GM19467 (cell line): Measurements from ENCODE around the gene CFAP97.
"Not testable (repeated sequence)": the region's sequence is repeated elsewhere in the genome, so short reads cannot be mapped to it uniquely, and the experiment has no call there.

ENCODE experiments used
- ATAC-seq: cut with Tn5 transposase; IDR thresholded peaks from one replicate; pipeline ENCODE4 v1.9.1; 2021; ENCODE audit warnings: mild to moderate bottlenecking, moderate library complexity; ENCODE audit not compliant: unreplicated experiment

The CFAP97 gene

DNA sequence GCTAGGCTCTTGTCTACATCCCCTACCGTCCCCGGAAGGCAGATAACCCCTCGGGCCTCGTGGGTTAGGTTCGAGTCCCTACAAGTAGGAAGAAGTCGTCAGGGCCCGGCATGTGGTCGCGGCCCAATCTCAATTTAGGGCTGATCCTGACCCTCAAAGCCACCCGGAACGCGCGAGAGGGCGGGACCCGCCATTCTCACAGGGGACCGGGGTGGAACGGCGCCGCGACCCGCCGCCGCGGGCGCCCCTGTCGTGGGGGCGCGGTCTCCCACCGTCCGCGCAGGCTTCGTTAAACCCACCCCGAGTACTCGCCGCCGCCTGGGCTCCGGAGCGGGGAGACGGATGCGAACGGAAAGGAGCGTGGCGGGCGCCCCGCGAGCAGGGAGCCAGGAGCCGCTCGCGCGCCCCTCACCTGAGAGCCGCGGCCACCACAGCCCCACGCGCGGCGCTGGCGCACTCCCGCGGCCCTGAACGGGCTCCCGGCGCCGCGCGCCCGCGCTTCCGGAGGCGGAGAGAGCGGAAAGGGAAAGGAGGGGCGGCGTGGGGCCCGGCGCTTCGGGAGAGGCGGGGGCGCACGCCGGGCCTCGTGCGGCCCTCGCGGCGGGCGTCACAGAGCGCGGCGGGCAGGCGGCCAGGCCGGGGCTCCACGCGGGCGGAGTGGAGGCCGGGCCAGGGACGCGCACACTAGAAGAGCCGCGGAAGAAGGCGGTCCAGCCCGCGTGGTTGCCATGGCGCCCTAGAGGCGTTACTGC is at the start of gene CFAP97:
Gene CFAP97, minus strand, starts transcription at position 515 of the 752 bp plus-strand sequence. CDS start 12,804 bp downstream, outside the sequence.
- peak; percentile 74 for ATAC-seq

- no peak for ATAC-seq
Measured at GRCh38 chr4:185249105-185249504, 45.3 kb upstream of the CFAP97 start.

DNA sequence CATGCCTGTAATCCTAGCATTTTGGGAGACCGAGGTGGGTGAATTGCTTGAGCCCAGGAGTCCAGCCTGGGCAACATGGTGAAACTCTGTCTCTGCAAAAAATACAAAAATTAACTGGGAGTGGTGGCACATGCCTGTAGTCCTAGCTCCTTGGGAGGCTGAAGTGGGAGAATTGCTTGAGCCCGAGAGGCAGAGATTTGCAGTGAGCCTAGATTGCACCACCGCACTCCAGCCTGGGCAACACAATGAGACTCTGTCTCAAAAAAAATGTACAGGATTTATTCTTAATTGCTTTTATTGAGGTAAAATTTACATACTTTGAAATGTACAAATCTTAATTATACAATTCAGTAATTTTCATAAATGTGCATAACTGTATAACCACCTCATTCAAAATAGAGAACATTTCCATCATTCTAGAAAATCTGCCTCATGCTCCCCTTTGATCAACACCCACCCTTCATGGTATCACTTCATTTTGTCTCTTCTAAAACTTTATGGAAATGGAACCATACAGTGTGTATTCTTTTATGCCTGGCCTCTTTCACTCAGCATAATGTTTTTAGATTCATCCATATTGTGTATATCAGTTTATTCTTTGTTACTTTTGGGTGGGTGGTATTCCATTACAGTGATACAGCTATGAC is 44.7 kb upstream of the CFAP97 start:
- ATAC-seq = no peak

DNA sequence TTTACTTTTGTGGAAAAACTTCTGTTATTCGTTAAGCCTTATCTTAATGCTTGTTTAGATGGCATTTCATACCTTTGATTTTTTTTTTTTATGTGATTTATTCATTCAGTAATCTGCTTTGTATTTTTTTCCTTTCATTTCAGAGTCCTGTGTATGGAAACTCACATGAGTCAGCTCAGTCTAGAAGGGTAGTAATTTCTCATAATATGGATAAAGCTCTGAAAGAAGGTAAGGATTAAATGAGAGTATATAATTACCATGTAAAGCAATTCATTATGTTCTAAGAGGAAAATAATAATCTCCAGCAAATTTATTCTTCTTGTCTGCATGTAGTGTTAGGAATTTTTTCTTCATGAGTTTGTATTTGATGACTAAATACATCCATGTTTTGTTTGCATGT is 43.4 kb upstream of the CFAP97 start:
- no peak for ATAC-seq

- ATAC-seq = no peak
Measured at GRCh38 chr4:185246453-185246852, 42.7 kb upstream of the CFAP97 start.

DNA sequence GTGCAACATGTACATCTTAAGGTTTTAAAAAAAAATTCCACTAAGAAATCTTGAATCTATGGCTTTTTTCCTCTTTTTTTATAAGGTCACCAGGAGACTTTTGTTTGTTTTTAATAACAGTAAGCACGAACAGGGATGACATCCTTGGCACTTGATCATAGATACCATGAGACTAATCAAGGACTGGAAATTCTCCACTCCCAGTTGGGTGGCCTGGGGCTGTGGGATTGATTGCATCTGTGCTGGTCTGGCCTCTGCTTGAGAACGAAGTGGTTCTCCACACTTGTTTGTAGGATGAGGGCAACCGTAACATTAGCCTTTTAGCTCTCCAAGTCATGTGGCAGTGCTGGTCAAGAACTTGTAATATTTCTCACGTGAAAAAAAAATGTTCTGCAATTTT is 41.0 kb upstream of the CFAP97 start:
- no peak for ATAC-seq

DNA sequence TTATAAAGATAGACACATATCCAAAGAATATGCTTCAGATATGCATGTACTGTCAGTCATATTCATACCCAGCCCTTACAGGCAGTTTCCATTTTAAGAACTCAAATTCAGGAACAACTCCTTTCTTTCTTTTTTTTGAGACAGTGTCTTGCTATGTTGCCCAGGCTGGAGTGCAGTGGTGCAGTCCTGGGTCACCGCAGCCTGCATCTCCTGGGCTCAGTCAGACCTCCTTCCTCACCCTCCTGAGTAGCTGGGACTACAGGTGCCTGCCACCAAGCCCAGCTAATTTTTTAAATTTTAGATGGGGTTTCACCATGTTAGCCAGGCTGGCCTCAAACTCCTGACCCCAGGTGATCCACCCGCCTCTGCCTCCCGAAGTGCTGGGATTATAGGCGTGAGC is 40.1 kb upstream of the CFAP97 start:
- no peak for ATAC-seq

GRCh38 chr4:185242749-185243533 is 39.1 kb upstream of the CFAP97 start:
- no peak for ATAC-seq

DNA sequence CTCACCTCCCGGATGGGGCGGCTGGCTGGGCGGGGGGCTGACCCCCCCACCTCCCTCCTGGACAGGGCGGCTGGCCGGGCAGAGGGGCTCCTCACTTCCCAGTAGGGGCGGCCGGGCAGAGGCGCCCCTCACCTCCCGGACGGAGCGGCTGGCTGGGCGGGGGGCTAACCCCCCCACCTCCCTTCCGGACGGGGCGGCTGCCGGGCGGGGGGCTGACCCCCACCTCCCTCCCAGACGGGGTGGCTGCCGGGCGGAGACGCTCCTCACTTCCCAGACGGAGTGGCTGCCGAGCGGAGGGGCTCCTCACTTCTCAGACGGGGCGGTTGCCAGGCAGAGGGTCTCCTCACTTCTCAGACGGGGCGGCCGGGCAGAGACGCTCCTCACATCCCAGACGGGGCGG is 36.7 kb upstream of the CFAP97 start:
- ATAC-seq = not testable (repeated sequence)

DNA sequence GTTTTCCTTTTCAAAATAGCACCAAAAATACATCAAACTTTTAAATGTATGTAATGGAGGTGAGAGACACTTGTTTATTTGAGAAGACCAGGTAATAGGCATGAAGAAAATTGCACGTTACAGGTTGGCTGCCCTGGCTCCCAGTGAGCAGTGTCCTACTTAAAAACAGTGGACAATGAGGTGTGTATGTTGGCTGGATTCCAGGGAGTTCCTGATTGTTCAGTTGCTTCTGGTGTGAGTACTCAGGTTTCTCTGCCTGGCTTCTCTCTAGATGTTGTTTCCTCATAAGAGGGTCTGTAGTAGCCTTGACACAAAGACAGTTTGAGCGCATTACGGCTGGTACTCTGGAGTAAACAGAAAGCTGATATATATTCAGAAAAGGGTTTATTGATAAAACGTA is 35.0 kb upstream of the CFAP97 start:
- ATAC-seq = no peak

DNA sequence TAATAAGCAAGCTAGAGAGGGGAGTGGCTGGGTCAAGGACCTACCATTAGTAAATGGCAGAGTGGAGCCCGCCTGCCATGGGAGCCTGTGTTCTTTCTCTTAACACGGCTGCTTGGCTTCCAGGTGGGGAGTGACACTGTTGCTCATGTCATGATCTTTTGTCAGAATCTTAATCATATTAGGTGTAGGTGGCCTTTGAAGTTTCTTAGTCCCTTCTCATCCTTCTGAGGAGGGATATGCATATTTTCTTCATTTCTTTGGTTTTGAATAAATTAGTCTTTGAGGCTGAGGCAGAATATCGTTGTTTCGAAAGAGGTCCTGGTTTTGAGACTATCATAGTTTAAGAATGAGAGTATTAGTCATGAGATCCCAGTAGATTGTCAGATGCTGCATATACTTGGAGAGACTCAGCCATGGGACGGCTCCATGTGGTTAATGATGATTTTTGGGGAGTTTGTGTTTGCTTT is 34.4 kb upstream of the CFAP97 start:
- ATAC-seq = no peak

- no peak for ATAC-seq
Measured at GRCh38 chr4:185237175-185237574, 33.4 kb upstream of the CFAP97 start.

DNA sequence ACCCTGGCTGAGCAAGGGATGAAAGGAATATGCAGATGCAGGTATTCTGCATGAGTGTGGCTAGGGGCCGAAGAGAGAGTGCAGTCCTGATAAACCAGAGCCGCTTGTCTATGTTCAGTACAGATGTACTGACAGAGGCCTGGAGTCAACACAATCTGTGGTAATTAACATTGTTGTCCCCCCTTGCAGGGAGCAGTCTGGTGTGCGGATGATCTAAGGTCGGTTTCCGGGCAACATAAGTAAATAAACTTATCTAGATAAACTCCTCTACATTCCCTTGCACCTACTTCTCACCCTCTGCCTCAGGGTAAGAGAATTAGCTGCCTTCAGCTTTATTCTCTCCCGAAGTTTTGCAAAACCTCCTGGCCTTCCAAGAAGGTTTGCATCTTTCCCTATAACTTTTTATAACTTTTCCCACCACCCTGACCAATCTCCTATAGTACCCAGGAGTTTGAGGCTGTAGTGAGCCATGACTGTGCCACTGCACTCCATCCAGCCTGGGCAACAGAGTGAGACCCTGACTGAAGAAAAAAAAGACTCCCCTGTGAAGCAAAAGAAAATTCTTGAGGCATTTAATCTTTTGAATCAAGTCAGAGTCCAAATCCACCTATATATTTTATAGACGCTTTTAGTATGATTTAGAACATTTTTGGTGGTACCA is 32.2 kb upstream of the CFAP97 start:
- ATAC-seq = no peak

GRCh38 chr4:185235119-185235842 is 31.5 kb upstream of the CFAP97 start:
- no peak for ATAC-seq

DNA sequence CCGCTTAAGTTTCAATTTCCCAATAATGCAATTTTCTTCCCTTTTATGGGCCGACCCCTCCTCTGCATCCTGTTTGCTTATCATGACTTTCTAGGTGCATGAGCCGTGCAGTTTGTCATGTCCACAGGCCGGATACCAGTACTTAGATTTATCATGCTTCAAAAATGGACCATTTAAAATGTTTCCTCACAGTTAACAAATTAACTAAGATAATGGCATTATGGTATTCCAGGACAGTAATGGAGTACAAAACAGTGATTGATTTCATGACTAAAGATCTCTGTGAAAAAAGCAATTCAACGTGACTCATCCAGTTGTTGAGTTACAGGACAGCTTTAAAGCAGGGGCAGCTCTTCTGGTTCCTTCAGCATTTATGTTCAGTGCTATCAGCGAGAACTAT is 28.6 kb upstream of the CFAP97 start:
- no peak for ATAC-seq

DNA sequence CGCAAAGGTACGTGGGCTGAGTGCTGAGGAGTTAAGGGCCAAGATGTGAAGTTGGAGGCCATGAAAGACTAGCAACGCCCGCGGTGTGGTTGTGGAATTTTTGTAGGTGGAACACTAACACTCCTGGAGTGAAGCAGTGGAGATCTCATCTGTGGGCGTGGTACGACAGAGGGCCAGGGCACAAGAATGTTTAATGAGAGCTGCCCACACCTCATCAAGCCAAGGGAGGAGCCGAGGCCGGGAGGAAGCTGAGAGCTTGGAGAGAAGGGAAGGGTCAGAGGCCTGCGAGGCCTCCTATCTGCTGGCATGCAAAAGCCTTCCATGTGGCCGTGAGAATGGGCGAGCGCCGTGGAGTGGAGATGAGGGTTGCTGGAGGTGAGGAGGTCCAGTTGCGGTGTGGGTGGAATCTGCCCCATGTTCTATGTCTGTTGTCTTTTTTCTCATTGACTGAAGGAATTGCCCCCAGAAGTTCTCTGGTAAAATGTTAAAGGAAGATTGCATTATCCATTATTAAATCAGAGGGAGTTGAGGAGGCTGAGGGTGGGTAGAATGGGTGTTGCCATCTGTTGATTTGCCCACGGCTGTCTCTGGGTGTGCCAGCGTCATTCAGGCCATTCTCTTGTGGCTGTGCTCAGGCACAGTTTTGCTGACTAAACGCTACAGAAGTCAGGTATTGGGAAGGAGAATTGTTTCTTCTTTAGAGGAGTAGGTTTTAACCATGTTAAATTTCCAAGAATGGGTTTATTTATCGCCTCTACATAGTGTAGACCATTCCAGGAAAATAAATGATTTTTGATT is 25.4 kb upstream of the CFAP97 start:
- ATAC-seq = no peak

GRCh38 chr4:185227713-185228278 is 24.0 kb upstream of the CFAP97 start:
- no peak for ATAC-seq

DNA sequence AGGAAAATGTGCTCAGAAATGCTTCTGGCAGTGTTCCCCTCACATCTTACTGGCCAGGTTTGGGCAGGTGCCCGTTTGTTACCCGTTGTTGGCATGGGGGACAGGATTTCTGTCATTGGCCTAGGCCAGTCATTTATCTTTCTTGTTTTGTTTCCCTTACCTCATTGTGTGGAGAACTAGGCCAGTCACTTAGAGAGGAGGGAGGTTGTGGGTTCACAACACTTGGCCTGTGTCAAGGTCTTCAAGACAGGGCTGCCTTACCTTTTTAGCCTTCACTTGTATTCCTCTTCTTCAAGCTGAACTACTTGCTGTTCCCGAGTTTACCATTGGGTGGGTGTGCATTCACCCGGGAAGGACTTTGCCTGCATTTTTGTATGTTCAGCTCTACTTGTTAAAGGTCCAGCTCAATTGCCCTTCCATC is 23.3 kb upstream of the CFAP97 start:
- no peak for ATAC-seq

GRCh38 chr4:185225940-185226339 is 22.1 kb upstream of the CFAP97 start:
- no peak for ATAC-seq
